G401.6 (cell line): ENCODE data around the gene CENPH.
"Not testable (repeated sequence)": the region's sequence is repeated elsewhere in the genome, so short reads cannot be mapped to it uniquely, and the experiment has no call there.

Experiments
- FAIRE-seq: peaks from 2 replicates; lab custom pipeline; 2012; peaks lifted over from hg19 to GRCh38; lab: Jason Lieb, UNC

The CENPH gene

GRCh38 chr5:69252437-69252836 lies 63.1 kb downstream of the CENPH start:
- FAIRE-seq, result peak; percentile 27

- FAIRE-seq, result not testable (repeated sequence)
These were observed 66.6 kb downstream of the CENPH start for GRCh38 chr5:69255940-69256339.

- FAIRE-seq, result no peak
These were observed 68.2 kb downstream of the CENPH start for GRCh38 chr5:69257577-69257976.
